Measurements from ENCODE around the gene SMIM41. TPM values are rescaled to one million over a fixed set of nuclear protein-coding genes. Genes with fewer than 3 reads are reported as not detected.

Gene SMIM41
- polyA plus RNA-seq, 4 donors: 0.30 to 0.65 (median 0.39) TPM

GRCh38 chr12:52062167-52063081, 17.1 kb upstream of the SMIM41 start:
- no peak for DNase-seq (ENCODE audit: low read depth in 4 of 4, low spot score in 3 of 4)

GRCh38 chr12:52063082-52063924, 16.2 kb upstream of the SMIM41 start:
- DNase-seq (ENCODE audit: low read depth in 4 of 4, low spot score in 3 of 4): no peak

- DNase-seq (ENCODE audit: low read depth in 4 of 4, low spot score in 3 of 4): no peak
Measured at GRCh38 chr12:52063981-52064649, 15.4 kb upstream of the SMIM41 start.

DNA sequence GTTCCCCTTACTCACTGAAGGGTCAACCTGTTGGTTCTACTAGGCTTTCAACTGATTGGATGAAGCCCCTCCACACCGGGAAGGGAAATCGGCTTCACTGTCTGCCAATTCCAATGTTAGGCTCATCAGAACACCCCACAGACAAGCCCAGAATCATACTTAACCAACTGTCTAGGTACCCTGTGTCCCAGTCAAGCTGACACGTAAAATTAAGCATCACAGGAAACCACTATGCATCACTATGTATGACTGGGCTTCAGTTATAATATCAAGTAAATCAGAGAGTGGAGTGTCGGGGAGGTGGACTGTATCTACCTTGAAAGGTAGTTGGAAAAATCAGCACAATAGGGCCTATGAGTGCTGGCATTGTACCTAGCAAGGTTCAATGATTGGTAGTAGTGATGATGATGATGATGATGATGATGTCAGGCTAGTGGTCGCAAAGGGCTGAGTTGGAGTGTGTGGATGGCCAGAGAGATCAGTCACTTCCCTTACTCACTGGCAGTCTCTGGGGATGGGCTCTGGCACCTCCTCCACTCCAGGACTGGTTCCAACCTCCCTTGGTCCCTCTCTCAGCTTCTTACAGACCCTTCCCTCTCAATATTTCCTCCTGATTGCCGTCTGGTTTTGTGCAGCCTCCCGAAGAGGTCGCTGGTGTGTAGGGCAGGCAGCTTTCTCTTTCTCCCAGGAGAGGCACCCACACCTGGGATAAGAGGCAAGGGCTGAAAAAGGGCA, 13.0 kb upstream of the SMIM41 start:
- no peak for DNase-seq (ENCODE audit: low read depth in 4 of 4, low spot score in 3 of 4)

DNA sequence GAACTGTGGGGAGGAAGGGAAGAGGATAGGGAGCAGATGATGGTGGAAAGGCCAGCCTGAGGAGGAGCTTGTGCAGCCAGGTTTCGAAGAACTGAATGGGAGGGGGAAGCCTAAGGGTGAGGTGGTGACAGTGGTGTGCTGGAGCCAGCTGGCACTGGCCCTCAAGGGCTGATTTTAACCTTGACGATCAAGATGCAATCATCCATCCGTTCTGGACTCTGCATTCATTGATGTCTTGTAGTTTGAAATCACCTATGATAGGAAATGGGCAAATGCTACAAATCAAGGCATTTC, 12.5 kb upstream of the SMIM41 start:
- DNase-seq (ENCODE audit: low read depth in 4 of 4, low spot score in 3 of 4): no peak

DNA sequence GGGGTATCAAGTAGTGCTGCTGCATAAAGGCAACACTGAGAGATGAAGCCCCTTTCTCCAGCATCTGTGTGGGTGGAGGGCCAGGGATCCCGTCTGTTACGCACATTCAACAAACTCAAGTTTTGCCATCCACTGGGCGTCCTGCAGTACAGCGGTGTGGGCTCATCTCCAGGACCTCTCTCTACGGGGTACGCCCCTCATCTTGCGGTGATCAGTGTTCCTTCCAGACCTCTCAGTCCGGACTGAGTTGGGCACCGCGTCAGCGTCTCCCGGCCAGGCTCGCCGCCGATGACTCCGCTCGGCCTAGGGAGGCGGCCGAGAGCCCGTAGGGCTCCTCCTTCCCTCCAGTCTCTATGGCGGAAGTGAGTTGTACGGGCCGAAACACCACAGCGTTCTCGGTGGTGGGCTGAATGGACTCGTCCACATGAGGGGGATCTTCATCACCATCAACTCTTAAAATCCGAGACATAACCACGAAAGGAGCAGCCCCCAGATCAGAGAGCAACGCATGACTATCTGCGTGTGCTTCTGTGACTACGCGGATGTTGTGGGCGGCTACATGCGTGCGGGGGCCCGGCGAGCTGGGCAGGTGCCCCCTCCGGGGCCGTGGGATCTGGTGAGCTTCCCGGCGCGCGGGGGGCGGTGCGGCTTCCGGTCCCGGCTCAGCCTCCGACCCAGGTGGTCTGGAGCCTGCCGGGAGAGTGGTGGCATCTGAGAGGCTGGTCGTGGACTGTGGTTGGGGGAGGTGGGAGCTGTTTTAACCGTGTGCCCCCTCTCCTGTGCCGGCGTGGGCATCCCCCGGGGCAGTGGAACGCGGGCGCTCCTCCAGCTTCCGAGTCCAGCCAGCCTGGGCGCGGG, 9.9 kb upstream of the SMIM41 start, which contains the start of gene ATG101:
ATG101 (plus strand) TSS at position 652 of the 858 bp plus-strand sequence. CDS start 3,673 bp downstream, outside the sequence.
- peak; percentile 87 to 95 (median 91) for DNase-seq (ENCODE audit: low read depth in 4 of 4, low spot score in 3 of 4)

DNA sequence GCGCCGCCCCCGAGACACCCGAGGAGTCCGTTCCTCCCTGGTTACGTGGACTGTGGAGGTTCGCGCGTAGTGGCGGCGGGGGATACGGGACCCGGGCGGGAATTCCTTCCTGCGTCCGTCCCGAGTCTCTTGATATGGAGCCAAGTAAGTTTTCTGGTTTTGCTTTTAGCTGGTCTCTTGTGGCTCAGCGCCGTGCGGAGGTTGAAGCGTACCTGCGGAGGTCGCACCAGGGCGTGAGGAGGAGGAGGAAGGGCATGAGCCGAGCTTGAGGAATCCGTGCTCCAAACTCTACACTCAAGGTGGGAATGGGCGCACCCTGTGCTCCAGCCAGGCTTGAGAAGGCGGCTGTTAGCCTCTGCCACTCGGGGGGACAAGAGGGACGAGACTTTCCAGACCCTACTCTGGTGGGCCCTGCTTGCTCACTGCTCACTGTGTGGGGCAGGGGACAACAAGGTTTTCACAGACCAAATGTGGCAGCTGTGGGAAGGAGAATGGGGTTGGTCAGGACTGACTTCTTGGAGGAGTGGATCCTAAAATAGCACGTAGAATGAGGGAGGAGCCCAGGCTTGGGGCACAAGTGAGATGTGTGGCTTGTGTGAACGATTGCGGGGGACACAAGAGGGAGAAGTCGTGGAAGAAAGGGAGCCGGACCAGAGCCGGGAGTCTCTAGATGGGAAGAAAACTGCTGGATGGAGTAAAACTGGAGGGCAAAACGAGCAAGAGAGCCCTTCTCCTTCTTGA, 9.1 kb upstream of the SMIM41 start:
- DNase-seq (ENCODE audit: low read depth in 4 of 4, low spot score in 3 of 4): no peak

GRCh38 chr12:52073531-52074381, 5.7 kb upstream of the SMIM41 start:
- no peak for DNase-seq (ENCODE audit: low read depth in 4 of 4, low spot score in 3 of 4)

DNA sequence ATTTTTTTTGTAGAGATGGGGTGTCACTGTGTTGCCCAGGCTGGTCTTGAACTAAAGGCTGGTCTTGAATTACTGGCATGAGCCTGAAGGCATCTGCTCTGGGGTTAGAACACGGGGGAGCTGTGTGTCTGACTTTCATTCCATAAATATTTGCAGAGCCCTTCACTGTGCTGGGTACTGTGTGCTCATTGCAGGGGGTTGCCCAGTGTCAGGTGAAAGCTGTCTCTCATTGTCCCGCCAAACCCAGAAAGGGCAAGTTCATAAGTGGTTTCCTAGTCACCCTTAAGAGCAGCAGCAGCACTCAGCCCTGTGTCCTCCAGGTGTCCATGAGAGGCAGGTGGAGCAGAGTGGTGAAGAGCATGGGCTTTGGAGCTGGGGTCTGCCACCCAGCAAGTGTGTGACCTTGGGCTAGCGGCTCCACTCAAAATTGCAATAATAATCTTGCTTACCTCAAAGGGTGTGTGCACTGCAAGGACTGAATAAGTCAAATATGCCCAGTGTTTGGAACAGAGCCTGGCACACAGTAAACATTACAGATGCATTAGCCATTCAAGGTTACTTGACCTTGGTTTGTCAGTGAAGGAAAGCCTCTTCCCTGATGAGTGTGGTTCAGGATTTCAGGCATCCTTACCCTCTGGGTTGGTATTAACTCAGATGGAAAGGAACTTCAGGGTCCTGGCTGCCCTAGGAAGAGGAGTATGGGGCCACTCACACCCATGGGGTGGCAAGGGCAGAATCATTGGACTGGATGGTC, 4.4 kb upstream of the SMIM41 start:
- no peak for DNase-seq (ENCODE audit: low read depth in 4 of 4, low spot score in 3 of 4)

GRCh38 chr12:52076811-52077210, 2.7 kb upstream of the SMIM41 start:
- no peak for DNase-seq (ENCODE audit: low read depth in 4 of 4, low spot score in 3 of 4)

GRCh38 chr12:52078276-52078675, 1.2 kb upstream of the SMIM41 start:
- no peak for DNase-seq (ENCODE audit: low read depth in 4 of 4, low spot score in 3 of 4)

- DNase-seq (ENCODE audit: low read depth in 4 of 4, low spot score in 3 of 4): no peak
Measured at GRCh38 chr12:52080403-52081251, 1.1 kb downstream of the SMIM41 start.

DNA sequence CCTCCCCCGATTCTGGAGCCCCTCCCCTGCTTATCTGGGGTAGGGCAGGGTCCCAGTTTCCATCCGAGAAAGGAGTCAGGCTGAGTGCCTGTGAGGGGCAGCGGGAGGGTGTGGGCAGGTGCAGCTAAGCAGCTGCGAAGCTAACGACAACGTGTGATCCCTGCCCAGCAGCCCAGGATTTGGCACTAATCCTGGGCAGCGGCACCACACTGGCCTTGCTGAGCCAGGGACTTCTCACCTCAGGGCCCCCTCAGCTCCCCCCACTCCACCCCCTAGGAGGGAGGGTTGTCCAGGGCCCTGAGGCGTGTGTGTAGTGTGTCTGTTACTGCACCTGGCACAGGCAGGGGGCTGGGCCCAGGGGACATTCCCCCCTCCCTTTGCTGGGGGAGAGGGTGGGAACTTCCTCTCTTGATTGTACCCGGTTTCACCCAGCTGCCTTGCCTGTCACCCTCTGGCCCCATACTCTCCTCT, 1.8 kb downstream of the SMIM41 start:
- DNase-seq (ENCODE audit: low read depth in 4 of 4, low spot score in 3 of 4): no peak

- no peak for DNase-seq (ENCODE audit: low read depth in 4 of 4, low spot score in 3 of 4)
Measured at GRCh38 chr12:52082026-52082668, 2.6 kb downstream of the SMIM41 start.

DNA sequence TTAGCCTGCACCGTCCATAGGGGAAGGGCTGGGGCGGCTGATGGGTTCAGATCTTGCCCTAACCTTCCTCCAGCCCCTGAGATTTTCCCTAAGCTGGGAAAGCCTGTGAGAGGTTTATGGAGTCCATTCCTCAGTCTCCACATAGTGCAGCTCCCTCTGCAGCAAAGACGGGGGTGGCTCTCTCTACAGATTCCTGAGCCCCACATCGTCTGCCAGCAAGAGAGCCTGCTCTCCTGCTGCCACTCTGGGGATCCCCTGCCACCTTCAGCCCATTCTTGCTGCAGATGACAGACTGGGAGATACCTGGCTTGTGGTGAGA, 3.1 kb downstream of the SMIM41 start:
- DNase-seq (ENCODE audit: low read depth in 4 of 4, low spot score in 3 of 4): no peak
